ENCODE data around the gene ZNF311.
"Not testable (repeated sequence)": the region's sequence is repeated elsewhere in the genome, so short reads cannot be mapped to it uniquely, and the experiment has no call there.

ZNF311 gene

GRCh38 chr6:28953585-28954258 lies 51.4 kb downstream of the ZNF311 start:
- DNase-seq (ENCODE audit: low read depth in 2 of 2) = no peak

- DNase-seq (ENCODE audit: low read depth in 2 of 2) = peak; percentile 52 to 57
Observed at GRCh38 chr6:28953039-28953584, 52.0 kb downstream of the ZNF311 start.

- not testable (repeated sequence) for DNase-seq (ENCODE audit: low read depth in 2 of 2)
Observed at GRCh38 chr6:28949656-28950195, 55.4 kb downstream of the ZNF311 start.

- DNase-seq (ENCODE audit: low read depth in 2 of 2) = no peak
Observed at GRCh38 chr6:28948782-28949486, 56.2 kb downstream of the ZNF311 start.

- DNase-seq (ENCODE audit: low read depth in 2 of 2) = no peak
Observed at GRCh38 chr6:28947831-28948270, 57.3 kb downstream of the ZNF311 start.

- DNase-seq (ENCODE audit: low read depth in 2 of 2) = no peak
Observed at GRCh38 chr6:28947067-28947765, 57.9 kb downstream of the ZNF311 start.

GRCh38 chr6:28945349-28945748 lies 59.8 kb downstream of the ZNF311 start:
- DNase-seq (ENCODE audit: low read depth in 2 of 2) = no peak

Data from activated CD4-positive, alpha-beta T cell treated with anti-CD3 and anti-CD28 coated beads for 24 hours (primary cell).